HG03196 (cell line): ENCODE data around the gene ZNF384.

Source experiments
- ATAC-seq: cut with Tn5 transposase; IDR thresholded peaks from one replicate; pipeline ENCODE4 v1.9.1; 2021; ENCODE audit not compliant: unreplicated experiment

Gene ZNF384

GRCh38 chr12:6699259-6699988 is 10.2 kb upstream of the ZNF384 start:
- ATAC-seq: no peak

GRCh38 chr12:6698352-6699046 is 9.3 kb upstream of the ZNF384 start:
- ATAC-seq: no peak

- no peak for ATAC-seq
Observed at GRCh38 chr12:6697584-6698351, 8.6 kb upstream of the ZNF384 start.

- ATAC-seq: no peak
Observed at GRCh38 chr12:6696690-6697583, 7.8 kb upstream of the ZNF384 start.

GRCh38 chr12:6695313-6696045 is 6.3 kb upstream of the ZNF384 start:
- ATAC-seq: no peak

- ATAC-seq: no peak
Observed at GRCh38 chr12:6694701-6695100, 5.5 kb upstream of the ZNF384 start.

GRCh38 chr12:6693832-6694355 is 4.7 kb upstream of the ZNF384 start:
- ATAC-seq: no peak

- ATAC-seq: no peak
Observed at GRCh38 chr12:6692888-6693287, 3.7 kb upstream of the ZNF384 start.

GRCh38 chr12:6691473-6691872 is 2.3 kb upstream of the ZNF384 start:
- no peak for ATAC-seq

GRCh38 chr12:6688543-6688998 is 604 bp downstream of the ZNF384 start:
- ATAC-seq: peak; percentile 34

- no peak for ATAC-seq
Observed at GRCh38 chr12:6685814-6686213, 3.4 kb downstream of the ZNF384 start.

GRCh38 chr12:6684609-6685008 is 4.6 kb downstream of the ZNF384 start:
- ATAC-seq: no peak

- ATAC-seq: no peak
Observed at GRCh38 chr12:6676962-6677361, 12.2 kb downstream of the ZNF384 start.

GRCh38 chr12:6672143-6672542 is 17.0 kb downstream of the ZNF384 start:
- ATAC-seq: no peak

GRCh38 chr12:6667559-6668210 is 21.5 kb downstream of the ZNF384 start:
- no peak for ATAC-seq

- ATAC-seq: no peak
Observed at GRCh38 chr12:6666211-6666610, 23.0 kb downstream of the ZNF384 start.

GRCh38 chr12:6664902-6665301 is 24.3 kb downstream of the ZNF384 start:
- ATAC-seq: no peak

- peak; percentile 96 for ATAC-seq
Observed at GRCh38 chr12:6662906-6663742, 26.1 kb downstream of the ZNF384 start, which contains the start of gene ING4. Gene ING4, minus strand, starts transcription at chr12:6663119. Its CDS starts 18 bp downstream, at chr12:6663101.
